H9 (cell line): ENCODE measurements around the gene CSHL1. TPM values are rescaled to one million over a fixed set of nuclear protein-coding genes. Genes with fewer than 3 reads are reported as not detected.
"Not testable (repeated sequence)": the region's sequence is repeated elsewhere in the genome, so short reads cannot be mapped to it uniquely, and the experiment has no call there.

Experiments used
- DNase-seq: peaks from one replicate; pipeline ENCODE4 v3.0.0-alpha.2; 2017
- H2AFZ ChIP-seq: one replicate; pipeline ENCODE4 v1.6.1; 2013; ENCODE audit warnings: mild to moderate bottlenecking, low read length, control low read depth, moderate library complexity
- H2AK5ac ChIP-seq: 2 replicates; pipeline ENCODE4 v1.6.1; 2013; ENCODE audit warnings: low read length, control low read depth, mixed read lengths; ENCODE audit not compliant: insufficient read length
- H2BK120ac ChIP-seq: one replicate; pipeline ENCODE4 v1.6.1; 2013; ENCODE audit warnings: low read depth, mild to moderate bottlenecking, low read length, control low read depth, inconsistent platforms; ENCODE audit not compliant: poor library complexity, severe bottlenecking
- H2BK12ac ChIP-seq: 2 replicates; pipeline ENCODE4 v1.6.1; 2013; ENCODE audit warnings: low read length, control low read depth, mixed read lengths, low read depth; ENCODE audit not compliant: insufficient read length
- H2BK15ac ChIP-seq: 2 replicates; pipeline ENCODE4 v1.6.1; 2013; ENCODE audit warnings: low read depth, low read length, control low read depth
- H2BK20ac ChIP-seq: one replicate; pipeline ENCODE4 v1.6.1; 2013; ENCODE audit warnings: low read depth, mild to moderate bottlenecking, low read length, control low read depth, inconsistent platforms; ENCODE audit not compliant: poor library complexity, severe bottlenecking
- H2BK5ac ChIP-seq: 2 replicates; pipeline ENCODE4 v1.6.1; 2013; ENCODE audit warnings: low read length, control low read depth, mixed read lengths; ENCODE audit not compliant: insufficient read length
- H3K14ac ChIP-seq: 2 replicates; pipeline ENCODE4 v1.6.1; 2013; ENCODE audit warnings: low read length, control low read depth; ENCODE audit not compliant: insufficient read depth
- H3K18ac ChIP-seq: 2 replicates; pipeline ENCODE4 v1.6.1; 2013; ENCODE audit warnings: low read depth, mild to moderate bottlenecking, mixed read lengths, low read length, control low read depth; ENCODE audit not compliant: insufficient read length
- H3K23ac ChIP-seq: 2 replicates; pipeline ENCODE4 v1.6.1; 2013; ENCODE audit warnings: low read length, control low read depth, mixed read lengths, low read depth; ENCODE audit not compliant: insufficient read length
- H3K23me2 ChIP-seq: 2 replicates; pipeline ENCODE4 v1.6.1; 2013; ENCODE audit warnings: low read depth, mild to moderate bottlenecking, mixed read lengths, low read length, control low read depth; ENCODE audit not compliant: insufficient read length, poor library complexity, severe bottlenecking
- H3K27ac ChIP-seq: 2 replicates; pipeline ENCODE4 v1.5.1; 2013; ENCODE audit warnings: low read length, control low read depth, mixed read lengths, low read depth; ENCODE audit not compliant: insufficient read length
- H3K27me3 ChIP-seq: 2 replicates; pipeline ENCODE4 v1.6.1; 2013; ENCODE audit warnings: low read length, control low read depth, inconsistent platforms; ENCODE audit not compliant: insufficient read depth
- H3K4ac ChIP-seq: 2 replicates; pipeline ENCODE4 v1.6.1; 2013; ENCODE audit warnings: low read depth, mild to moderate bottlenecking, control low read depth, inconsistent platforms, low read length, moderate library complexity
- H3K4me1 ChIP-seq: 2 replicates; pipeline ENCODE4 v1.6.1; 2013; ENCODE audit warnings: low read length, control low read depth, inconsistent platforms; ENCODE audit not compliant: insufficient read depth
- H3K4me2 ChIP-seq: 2 replicates; pipeline ENCODE4 v1.6.1; 2013; ENCODE audit warnings: low read length, control low read depth, mixed read lengths; ENCODE audit not compliant: insufficient read length, insufficient read depth
- H3K56ac ChIP-seq: 2 replicates; pipeline ENCODE4 v1.6.1; 2013; ENCODE audit warnings: low read depth, mild to moderate bottlenecking, mixed read lengths, low read length, control low read depth; ENCODE audit not compliant: insufficient read length
- H3K79me1 ChIP-seq: 2 replicates; pipeline ENCODE4 v1.6.1; 2013; ENCODE audit warnings: low read depth, mild to moderate bottlenecking, moderate library complexity, low read length, control low read depth, inconsistent platforms; ENCODE audit not compliant: insufficient read depth, poor library complexity, severe bottlenecking
- H3K79me2 ChIP-seq: 2 replicates; pipeline ENCODE4 v1.6.1; 2013; ENCODE audit warnings: low read length, control low read depth, inconsistent platforms; ENCODE audit not compliant: insufficient read depth
- H3K9ac ChIP-seq: 2 replicates; pipeline ENCODE4 v1.6.1; 2013; ENCODE audit warnings: low read length, control low read depth, mixed read lengths; ENCODE audit not compliant: insufficient read length; ENCODE audit errors: extremely low read depth
- H3K9me3 ChIP-seq: one replicate; pipeline ENCODE4 v1.6.1; 2013; ENCODE audit warnings: low read depth, low read length, inconsistent platforms; ENCODE audit not compliant: control insufficient read depth
- H3T11ph ChIP-seq: one replicate; pipeline ENCODE4 v1.6.1; 2013; ENCODE audit warnings: mild to moderate bottlenecking, low read length, control low read depth, inconsistent platforms
- H4K20me1 ChIP-seq: one replicate; pipeline ENCODE4 v1.6.1; 2013; ENCODE audit not compliant: control insufficient read depth, insufficient read length, insufficient read depth
- H4K5ac ChIP-seq: 2 replicates; pipeline ENCODE4 v1.6.1; 2013; ENCODE audit warnings: low read depth, mild to moderate bottlenecking, mixed read lengths, low read length, control low read depth; ENCODE audit not compliant: insufficient read length
- H4K8ac ChIP-seq: replicated peaks from 2 replicates; pipeline ENCODE4 v1.6.1; 2013; ENCODE audit warnings: low read length, control low read depth, mixed read lengths, low read depth; ENCODE audit not compliant: insufficient read length
- H4K91ac ChIP-seq: 2 replicates; pipeline ENCODE4 v1.6.1; 2013; ENCODE audit warnings: low read depth, mild to moderate bottlenecking, moderate library complexity, mixed read lengths, low read length, control low read depth; ENCODE audit not compliant: insufficient read length
- H3K27ac Mint-ChIP-seq, 3 experiments: 2 replicates in 2 of 3; 3 replicates in 1 of 3; pipeline ENCODE4 v1.8.0; 2020 to 2021; ENCODE audit warnings: mixed read lengths in 3 of 3, mild to moderate bottlenecking in 1 of 3, moderate library complexity in 1 of 3
- H3K27me3 Mint-ChIP-seq: 2 replicates; pipeline ENCODE4 v1.8.0; 2021; ENCODE audit warnings: low read depth, mild to moderate bottlenecking, moderate library complexity, mixed read lengths
- H3K36me3 Mint-ChIP-seq, 3 experiments: 2 replicates in 2 of 3; 3 replicates in 1 of 3; pipeline ENCODE4 v1.8.0; 2020 to 2021; ENCODE audit warnings: low read depth in 3 of 3, mixed read lengths in 3 of 3; ENCODE audit not compliant: insufficient read depth in 1 of 3
- H3K4me1 Mint-ChIP-seq, 2 experiments: 2 replicates each; pipeline ENCODE4 v1.8.0; 2020; ENCODE audit warnings: mixed read lengths in 2 of 2
- H3K4me3 Mint-ChIP-seq, 2 experiments: 2 replicates in 1 of 2; 3 replicates in 1 of 2; pipeline ENCODE4 v1.8.0; 2020 to 2021; ENCODE audit warnings: mild to moderate bottlenecking in 2 of 2, mixed read lengths in 2 of 2, moderate library complexity in 1 of 2
- H3K9me3 Mint-ChIP-seq, 2 experiments: 2 replicates in 1 of 2; 3 replicates in 1 of 2; pipeline ENCODE4 v1.8.0; 2020; ENCODE audit warnings: mild to moderate bottlenecking in 2 of 2, mixed read lengths in 2 of 2, moderate library complexity in 1 of 2
- CTCF ChIP-seq: fragments of 200-600 bp; sonication (generic); conservative IDR thresholded peaks from 3 replicates; pipeline ENCODE4 v1.8.0; 2021; ENCODE audit warnings: antibody characterized with exemption, mild to moderate bottlenecking
- WGBS: extraction: QIAGEN DNeasy Blood & Tissue Kit; methylation state at CpG from one replicate; pipeline ENCODE4 v1.1.7; 2013; ENCODE audit warnings: missing lambda C conversion rate, low lambda C conversion rate, mixed read lengths; ENCODE audit not compliant: insufficient read length; ENCODE audit errors: extremely low coverage; 5-methylcytosine and 5-hydroxymethylcytosine counted together
- total RNA-seq: library from RNA; stranded (reverse); gene quantifications from 2 replicates; pipeline ENCODE4 v1.2.1, GENCODE V29; 2021

Gene CSHL1
- total RNA-seq, 1 experiment from 2014 or later: not detected

GRCh38 chr17:63910096-63910495 is 962 bp downstream of the CSHL1 start:
- H3K23ac ChIP-seq: no peak overlapping the region
- H3K27me3 ChIP-seq: no peaks in the 10 kb centered on the region
- H3K14ac ChIP-seq: no peak overlapping the region
- no peak overlapping the region for H2AFZ ChIP-seq
- H2BK120ac ChIP-seq: no peak overlapping the region
- H4K20me1 ChIP-seq: no peaks in the 10 kb centered on the region
- H3K56ac ChIP-seq: no peak overlapping the region
- no peak overlapping the region for H4K5ac ChIP-seq
- no CpG with 5 or more reads among the region's 14 CpGs for WGBS
- H2BK20ac ChIP-seq: no peak overlapping the region
- H4K91ac ChIP-seq: no peak overlapping the region
- no peak overlapping the region for H3K4me3 Mint-ChIP-seq
- no peak overlapping the region for H3K4me2 ChIP-seq
- H3K18ac ChIP-seq: no peak overlapping the region
- H2BK12ac ChIP-seq: no peak overlapping the region
- H3K27ac ChIP-seq: no peak overlapping the region
- no peak overlapping the region; a peak in 1 of 7 replicates for H3K27ac Mint-ChIP-seq
- H3K9ac ChIP-seq: no peak overlapping the region
- H3K9me3 ChIP-seq: no peaks in the 10 kb centered on the region
- H2AK5ac ChIP-seq: no peak overlapping the region
- H3K4me1 Mint-ChIP-seq: peaks cover 12 to 25% of the 10 kb centered on the region in 2 experiments
- no peaks in the 10 kb centered on the region for H3K79me1 ChIP-seq
- no peaks in the 10 kb centered on the region for H3K79me2 ChIP-seq
- no peak overlapping the region for H3T11ph ChIP-seq
- TF ChIP-seq CTCF: no peak
- H3K9me3 Mint-ChIP-seq: no peaks in the 10 kb centered on the region; a peak in 1 of 5 replicates
- H2BK5ac ChIP-seq: no peak overlapping the region
- no peak for DNase-seq
- H3K4me1 ChIP-seq: no peaks in the 10 kb centered on the region; the same call in 1 of the 2 replicates
- H3K23me2 ChIP-seq: no peaks in the 10 kb centered on the region
- H3K4ac ChIP-seq: no peak overlapping the region
- no peak overlapping the region for H4K8ac ChIP-seq
- peaks cover 4% of the 10 kb centered on the region for H3K27me3 Mint-ChIP-seq
- no peaks in the 10 kb centered on the region for H3K36me3 Mint-ChIP-seq
- no peak overlapping the region for H2BK15ac ChIP-seq

GRCh38 chr17:63909586-63909985 is 1.5 kb downstream of the CSHL1 start:
- not testable (repeated sequence) for H3K9me3 Mint-ChIP-seq
- WGBS: no CpG with 5 or more reads among the region's 10 CpGs

More at GRCh38 chr17:63909586-63909985, 1.5 kb downstream of the CSHL1 start:
- H2AFZ ChIP-seq, H3K79me1 ChIP-seq, H3K9me3 ChIP-seq, H4K20me1 ChIP-seq, H4K91ac ChIP-seq, H2BK5ac ChIP-seq, H3K9ac ChIP-seq, H3K36me3 Mint-ChIP-seq, DNase-seq, H3K56ac ChIP-seq, H3K14ac ChIP-seq, H2BK20ac ChIP-seq, H3K27me3 ChIP-seq, H2BK12ac ChIP-seq, H2AK5ac ChIP-seq, H3K18ac ChIP-seq, H3K27me3 Mint-ChIP-seq, H3K23me2 ChIP-seq, H3K4ac ChIP-seq, H4K8ac ChIP-seq, H3K27ac Mint-ChIP-seq, H3K4me1 ChIP-seq, H3K27ac ChIP-seq, H3K79me2 ChIP-seq, H3T11ph ChIP-seq, H4K5ac ChIP-seq, H2BK15ac ChIP-seq, H3K4me2 ChIP-seq, H3K23ac ChIP-seq, H3K4me3 Mint-ChIP-seq, H2BK120ac ChIP-seq: not testable (repeated sequence)
- H3K4me1 Mint-ChIP-seq: peaks cover 12 to 25% of the 10 kb centered on the region in 2 experiments
